UCSD-AML1 (cell line): ENCODE measurements around the gene FBXO22.
"Not testable (repeated sequence)": the region's sequence is repeated elsewhere in the genome, so short reads cannot be mapped to it uniquely, and the experiment has no call there.

Experiments
- DNase-seq: peaks from one replicate; lab custom pipeline; 2025; ENCODE audit not compliant: unreplicated experiment; lab: John Stamatoyannopoulos, UW

Gene FBXO22

DNA sequence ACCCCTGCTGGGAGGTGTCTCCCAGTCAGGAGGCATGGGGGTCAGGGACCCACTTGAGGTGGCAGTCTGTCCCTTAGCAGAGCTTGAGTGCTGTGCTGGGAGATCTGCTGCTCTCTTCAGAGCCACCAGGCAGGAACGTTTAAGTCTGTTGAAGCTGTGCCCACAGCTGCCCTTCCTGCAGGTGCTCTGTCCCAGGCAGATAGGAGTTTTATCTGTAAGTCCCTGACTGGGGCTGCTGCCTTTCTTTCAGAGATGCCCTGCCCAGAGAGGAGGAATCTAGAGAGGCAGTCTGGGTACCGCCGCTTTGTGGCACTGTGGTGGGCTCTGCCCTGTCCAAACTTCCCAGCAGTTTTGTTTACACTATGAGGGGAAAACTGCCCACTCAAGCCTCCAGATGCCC is 73.1 kb downstream of the FBXO22 start:
- DNase-seq = not testable (repeated sequence)

- no peak for DNase-seq
Observed at GRCh38 chr15:75981149-75981815, 77.6 kb downstream of the FBXO22 start.

- DNase-seq = no peak
Observed at GRCh38 chr15:75982468-75982867, 78.8 kb downstream of the FBXO22 start.

- not testable (repeated sequence) for DNase-seq
Observed at GRCh38 chr15:75984706-75985105, 81.0 kb downstream of the FBXO22 start.

GRCh38 chr15:75985971-75986370 is 82.3 kb downstream of the FBXO22 start:
- no peak for DNase-seq

DNA sequence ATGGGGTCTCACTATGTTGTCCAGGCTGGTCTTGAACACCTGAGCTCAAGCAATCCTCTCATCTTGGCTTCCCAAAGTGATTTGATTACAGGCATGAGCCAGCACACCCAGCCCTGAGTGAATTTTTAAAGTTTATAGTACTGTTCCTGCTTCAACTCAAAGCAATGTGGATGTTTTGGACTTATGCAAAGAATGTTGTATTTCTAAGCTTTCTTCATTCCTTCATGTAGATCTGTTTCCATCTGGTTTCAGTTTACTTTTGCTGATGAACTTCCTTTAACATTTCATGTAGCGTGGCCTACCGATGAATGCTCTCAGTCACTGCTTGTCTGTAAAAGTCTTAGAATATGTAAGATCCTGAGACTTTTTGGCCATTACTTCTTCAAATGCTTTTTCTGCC is 85.4 kb downstream of the FBXO22 start:
- no peak for DNase-seq

- DNase-seq = no peak
Observed at GRCh38 chr15:75989875-75990274, 86.2 kb downstream of the FBXO22 start.
